H1 (cell line): ENCODE measurements around the gene PRKCH. TPM values are rescaled to one million over a fixed set of nuclear protein-coding genes. Genes with fewer than 3 reads are reported as not detected.

ENCODE experiments used
- CTCF ChIA-PET: fragments of 300-600 bp; sonication (Branson Sonifier 250); formaldehyde crosslinking; loops from one replicate; lab custom pipeline; 2021; ENCODE audit not compliant: partially characterized antibody; lab: Charles Lee
- POLR2A ChIA-PET: fragments of 300-600 bp; sonication (Branson Sonifier 250); formaldehyde crosslinking; loops from one replicate; lab custom pipeline; 2021; ENCODE audit warnings: inconsistent platforms; ENCODE audit not compliant: partially characterized antibody; lab: Charles Lee
- DNase-seq, 2 experiments: peaks; one replicate each; pipeline versions ENCODE4 v3.0.0 to v3.0.0-alpha.2; 2010 to 2022; ENCODE audit warnings: low spot score in 2 of 2, low read depth in 1 of 2, mixed read lengths in 1 of 2
- FAIRE-seq: peaks from 2 replicates; lab custom pipeline; 2011; peaks lifted over from hg19 to GRCh38; lab: Jason Lieb, UNC
- H2AFZ ChIP-seq: 2 replicates; pipeline ENCODE4 v1.8.1; 2012; ENCODE audit warnings: low read length, inconsistent platforms
- H2AK5ac ChIP-seq: 2 replicates; pipeline ENCODE4 v1.6.1; 2013; ENCODE audit warnings: low read depth, low read length
- H2BK120ac ChIP-seq: replicated peaks from 2 replicates; pipeline ENCODE3; 2013; ENCODE audit warnings: low read depth, low read length, inconsistent platforms
- H2BK12ac ChIP-seq: 2 replicates; pipeline ENCODE4 v1.6.1; 2013; ENCODE audit warnings: low read depth, low read length
- H2BK15ac ChIP-seq: 2 replicates; pipeline ENCODE4 v1.6.1; 2013; ENCODE audit warnings: low read length
- H2BK20ac ChIP-seq: 2 replicates; pipeline ENCODE4 v1.6.1; 2013; ENCODE audit warnings: low read length
- H2BK5ac ChIP-seq: 2 replicates; pipeline ENCODE4 v1.6.1; 2013; ENCODE audit warnings: low read depth, low read length
- H3K14ac ChIP-seq: 2 replicates; pipeline ENCODE4 v1.6.1; 2013; ENCODE audit warnings: inconsistent platforms; ENCODE audit not compliant: insufficient read length
- H3K18ac ChIP-seq: 2 replicates; pipeline ENCODE4 v1.6.1; 2013; ENCODE audit warnings: low read length; ENCODE audit errors: extremely low read depth
- H3K23ac ChIP-seq: 2 replicates; pipeline ENCODE4 v1.6.1; 2013; ENCODE audit warnings: inconsistent platforms; ENCODE audit not compliant: insufficient read length
- H3K23me2 ChIP-seq: 2 replicates; pipeline ENCODE4 v1.6.1; 2013; ENCODE audit warnings: low read depth, low read length
- H3K27ac ChIP-seq: 2 replicates; pipeline ENCODE4 v1.6.1; 2011; ENCODE audit warnings: low read depth, low read length, inconsistent platforms
- H3K27me3 ChIP-seq, 4 experiments: replicated peaks in 1 of 4; 1 replicate in 1 of 4; 2 replicates in 3 of 4; pipeline versions ENCODE4 v1.6.1 to v1.8.1; 2011 to 2013; ENCODE audit warnings: low read length in 3 of 4, mild to moderate bottlenecking in 3 of 4, inconsistent platforms in 2 of 4, mixed read lengths in 2 of 4, moderate library complexity in 1 of 4; ENCODE audit not compliant: control insufficient read depth in 3 of 4, insufficient read depth in 3 of 4; ENCODE audit errors: extremely low read depth in 1 of 4
- H3K36me3 ChIP-seq, 4 experiments: 2 replicates each; pipeline versions ENCODE4 v1.6.1 to v1.8.1; 2011 to 2013; ENCODE audit warnings: mild to moderate bottlenecking in 4 of 4, low read length in 3 of 4, moderate library complexity in 2 of 4, control low read depth in 1 of 4, inconsistent platforms in 1 of 4; ENCODE audit not compliant: insufficient read depth in 4 of 4, control insufficient read depth in 2 of 4
- H3K4ac ChIP-seq: replicated peaks from 2 replicates; pipeline ENCODE3; 2013; ENCODE audit warnings: low read length, low read depth, mixed read lengths, inconsistent platforms; ENCODE audit not compliant: insufficient read length
- H3K4me1 ChIP-seq, 4 experiments: replicated peaks in 1 of 4; 1 replicate in 1 of 4; 2 replicates in 3 of 4; pipeline versions ENCODE4 v1.6.1 to v1.8.1; 2011 to 2013; ENCODE audit warnings: low read length in 3 of 4, inconsistent platforms in 2 of 4, mixed read lengths in 1 of 4; ENCODE audit not compliant: insufficient read depth in 4 of 4, control insufficient read depth in 3 of 4
- H3K4me2 ChIP-seq, 2 experiments: 2 replicates each; pipeline versions ENCODE4 v1.6.1 to v1.8.1; 2011 to 2013; ENCODE audit warnings: low read depth in 2 of 2, low read length in 2 of 2, control low read depth in 1 of 2, inconsistent platforms in 1 of 2, mild to moderate bottlenecking in 1 of 2; ENCODE audit not compliant: insufficient read depth in 1 of 2
- H3K4me3 ChIP-seq, 4 experiments: fragments of 200-600, 300-600 bp in 1 of 4; sonication (generic), shearing (Covaris generic), sonication (Bioruptor Twin) in 1 of 4; 2 replicates each; pipeline versions ENCODE4 v1.5.1 to v1.8.1; 2011 to 2016; ENCODE audit warnings: low read length in 4 of 4, low read depth in 3 of 4, control low read depth in 2 of 4, inconsistent platforms in 2 of 4, mild to moderate bottlenecking in 2 of 4, mixed read lengths in 1 of 4, moderate library complexity in 1 of 4; ENCODE audit not compliant: insufficient read depth in 2 of 4; ENCODE audit errors: extremely low read depth in 1 of 4
- H3K56ac ChIP-seq: replicated peaks from 2 replicates; pipeline ENCODE3; 2013; ENCODE audit warnings: low read depth, mild to moderate bottlenecking, mixed read lengths, low read length, inconsistent platforms; ENCODE audit not compliant: insufficient read length
- H3K79me1 ChIP-seq: 2 replicates; pipeline ENCODE4 v1.6.1; 2013; ENCODE audit warnings: low read depth, low read length, control low read depth
- H3K79me2 ChIP-seq, 2 experiments: 2 replicates each; pipeline versions ENCODE4 v1.6.1 to v1.8.1; 2012 to 2013; ENCODE audit warnings: low read length in 2 of 2, mild to moderate bottlenecking in 2 of 2, inconsistent platforms in 1 of 2; ENCODE audit not compliant: insufficient read depth in 2 of 2, control insufficient read depth in 1 of 2
- H3K9ac ChIP-seq, 4 experiments: replicated peaks in 1 of 4; 1 replicate in 1 of 4; 2 replicates in 3 of 4; pipeline versions ENCODE4 v1.6.1 to v1.8.1; 2011 to 2013; ENCODE audit warnings: low read depth in 3 of 4, low read length in 3 of 4, control low read depth in 2 of 4, mild to moderate bottlenecking in 2 of 4, moderate library complexity in 2 of 4, inconsistent platforms in 1 of 4; ENCODE audit errors: extremely low read depth in 1 of 4
- H3K9me3 ChIP-seq, 2 experiments: 2 replicates each; pipeline versions ENCODE4 v1.6.1 to v1.8.1; 2012 to 2013; ENCODE audit warnings: mild to moderate bottlenecking in 2 of 2, moderate library complexity in 2 of 2, control low read depth in 1 of 2, inconsistent platforms in 1 of 2, low read depth in 1 of 2, low read length in 1 of 2, mixed read lengths in 1 of 2; ENCODE audit not compliant: insufficient read depth in 2 of 2
- H4K20me1 ChIP-seq, 2 experiments: replicated peaks in 1 of 2; 2 replicates each; pipeline versions ENCODE3 to v1.8.1; 2011 to 2013; ENCODE audit warnings: inconsistent platforms in 2 of 2, low read length in 2 of 2, mild to moderate bottlenecking in 1 of 2; ENCODE audit not compliant: insufficient read depth in 2 of 2, control insufficient read depth in 1 of 2
- H4K5ac ChIP-seq: 2 replicates; pipeline ENCODE4 v1.6.1; 2013; ENCODE audit warnings: low read length, low read depth, mixed read lengths, inconsistent platforms; ENCODE audit not compliant: insufficient read length
- H4K8ac ChIP-seq: 2 replicates; pipeline ENCODE4 v1.8.0; 2013; ENCODE audit warnings: mild to moderate bottlenecking, moderate library complexity, low read length, inconsistent platforms; ENCODE audit not compliant: insufficient read depth; ENCODE audit errors: extremely low read depth
- H4K91ac ChIP-seq: replicated peaks from 2 replicates; pipeline ENCODE3; 2013; ENCODE audit warnings: low read length, mixed read lengths, inconsistent platforms; ENCODE audit not compliant: insufficient read length
- BRCA1 ChIP-seq: IDR thresholded peaks from 2 replicates; pipeline ENCODE4 v1.6.1; 2012; ENCODE audit warnings: low read depth, low read length, improper control_type of control experiment
- CTBP2 ChIP-seq: IDR thresholded peaks from 2 replicates; pipeline ENCODE4 v1.7.0; 2011; ENCODE audit warnings: borderline replicate concordance, mild to moderate bottlenecking, moderate library complexity, mixed read lengths, low read length; ENCODE audit not compliant: insufficient read depth, insufficient read length
- EP300 ChIP-seq, 2 experiments: IDR thresholded peaks; 1 replicate in 1 of 2; 2 replicates in 1 of 2; pipeline ENCODE4 v1.6.1; 2011 to 2012; ENCODE audit warnings: low read depth in 2 of 2, low read length in 2 of 2, mild to moderate bottlenecking in 2 of 2, borderline replicate concordance in 1 of 2, inconsistent platforms in 1 of 2, moderate library complexity in 1 of 2
- WGBS, 2 experiments: shearing (Covaris generic) in 1 of 2; methylation state at CpG; one replicate each; pipeline versions ENCODE4 v1.1.6 to v1.1.7; 2013 to 2015; ENCODE audit warnings: low lambda C conversion rate in 2 of 2, mixed read lengths in 2 of 2, inconsistent platforms in 1 of 2, low coverage in 1 of 2, missing lambda C conversion rate in 1 of 2; ENCODE audit not compliant: insufficient replicate concordance in 2 of 2, insufficient coverage in 1 of 2, insufficient read length in 1 of 2; ENCODE audit errors: extremely low coverage in 1 of 2, missing lambda C conversion rate in 1 of 2; 5-methylcytosine and 5-hydroxymethylcytosine counted together
- polyA plus RNA-seq, 7 experiments: library from polyadenylated mRNA; depleted of rRNA in 3 of 7; stranded (reverse) in 5 of 7; unstranded in 2 of 7; fragments of >200 nt in 5 of 7; fragments of 200-250 nt in 2 of 7; gene quantifications; 1 replicate in 5 of 7; 2 replicates in 1 of 7; 4 replicates in 1 of 7; pipeline versions ENCODE4 v1.2.1 to v1.2.3, GENCODE V29; 2011 to 2013; ENCODE audit warnings: missing spikeins in 2 of 7, mixed read lengths in 2 of 7
- total RNA-seq: library from RNA; stranded (reverse); fragmentation: NEBNext Ultra II Directional; extraction: Animal tissue kit (Norgen Biotek cat#: 25700); gene quantifications from 2 replicates; pipeline ENCODE4 v1.2.1, GENCODE V29; 2021
- TF ChIP-seq, protein P1 (sequence below): IDR thresholded peaks from 2 replicates; pipeline ENCODE4 v1.6.1; 2012; ENCODE audit warnings: inconsistent platforms

PRKCH gene
- total and polyA plus RNA-seq, 2 of the 8 experiments (the other 6 are each of a cell fraction or from before 2014, with no cell fraction given) = 6.4 to 7.0 TPM

DNA sequence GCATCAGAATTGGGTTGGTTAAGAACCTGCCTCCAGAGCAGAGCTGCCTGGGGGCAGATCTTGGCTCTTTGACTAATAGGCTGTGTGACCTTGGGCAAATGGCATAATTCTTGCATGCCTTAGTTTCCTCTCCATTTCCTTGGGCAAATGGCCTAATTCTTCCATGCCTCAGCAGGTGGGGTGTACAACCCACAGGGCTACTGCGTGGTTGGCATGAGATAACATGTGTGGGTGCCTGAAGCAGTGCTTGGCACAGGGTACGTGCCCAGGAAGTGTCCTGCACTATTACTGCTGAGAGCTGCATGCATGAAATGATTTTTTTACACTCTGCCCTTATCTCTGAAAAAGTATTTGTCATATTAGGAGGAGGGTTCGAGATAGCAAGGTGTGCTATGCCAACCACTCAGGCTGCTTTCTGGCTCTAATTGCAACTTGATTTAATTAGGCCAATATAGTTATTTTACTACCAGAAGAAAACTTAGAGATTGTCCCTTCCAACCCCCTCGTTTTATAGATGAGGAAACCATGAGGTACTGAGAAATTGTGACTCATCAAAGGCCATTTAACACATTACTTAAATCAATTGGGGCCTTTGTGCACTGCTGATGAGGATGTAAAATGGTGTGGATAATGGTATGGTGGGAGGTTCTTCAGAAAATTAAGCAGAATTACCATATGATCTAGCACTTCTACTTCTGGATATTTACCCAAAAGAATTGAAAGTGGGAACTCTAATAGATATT lies 212.3 kb downstream of the PRKCH start:
- 89% methylated on average over 4 of the region's 4 CpGs; no CpG with 5 or more reads in 1 of the 2 experiments for WGBS, 2 experiments

More for the DNA sequence above, 212.3 kb downstream of the PRKCH start:
- H2BK12ac ChIP-seq = peak overlapping the region; percentile 90; the same call in 1 of the 2 replicates
- CTCF ChIA-PET = interaction anchor here (0.7 to 1.0 kb wide), 4 partner anchors 9 to 40 kb away, joined by 3 read pairs; no protein-coding TSS in a partner anchor
- POLR2A ChIA-PET = no interaction called here
- no peak overlapping the region for H4K91ac ChIP-seq
- H3K14ac ChIP-seq = no peak overlapping the region
- H3K36me3 ChIP-seq = no peaks in the 10 kb centered on the region
- no peak overlapping the region for H3K4me3 ChIP-seq
- H2BK120ac ChIP-seq = no peak overlapping the region
- no peaks in the 10 kb centered on the region for H3K9me3 ChIP-seq
- no peak overlapping the region for H3K56ac ChIP-seq
- H3K18ac ChIP-seq = no peak overlapping the region
- H3K27ac ChIP-seq = no peak overlapping the region
- H3K79me1 ChIP-seq = no peaks in the 10 kb centered on the region
- no peak overlapping the region for H2BK5ac ChIP-seq
- H3K4me2 ChIP-seq = no peak overlapping the region
- H3K23me2 ChIP-seq = no peaks in the 10 kb centered on the region
- H2BK20ac ChIP-seq = no peak overlapping the region
- no peaks in the 10 kb centered on the region for H4K20me1 ChIP-seq
- H3K79me2 ChIP-seq = no peaks in the 10 kb centered on the region
- DNase-seq = no peak
- H3K4me1 ChIP-seq = peaks cover 5 to 12% (median 10%) of the 10 kb centered on the region in 4 experiments; a peak in 5 of 7 replicates
- 0 out of 2 replicates have a peak overlapping the region, but pooled peaks have one; percentile 34 for H2BK15ac ChIP-seq
- no peak for TF ChIP-seq BRCA1
- TF ChIP-seq, protein P1, sequence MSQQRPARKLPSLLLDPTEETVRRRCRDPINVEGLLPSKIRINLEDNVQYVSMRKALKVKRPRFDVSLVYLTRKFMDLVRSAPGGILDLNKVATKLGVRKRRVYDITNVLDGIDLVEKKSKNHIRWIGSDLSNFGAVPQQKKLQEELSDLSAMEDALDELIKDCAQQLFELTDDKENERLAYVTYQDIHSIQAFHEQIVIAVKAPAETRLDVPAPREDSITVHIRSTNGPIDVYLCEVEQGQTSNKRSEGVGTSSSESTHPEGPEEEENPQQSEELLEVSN = no peak
- no peak for TF ChIP-seq CTBP2
- no peak for TF ChIP-seq EP300 (IDR thresholded peaks at IDR 0.05; ENCODE audit: borderline replicate concordance in 1 of 2, low read depth in 2 of 2, low read length in 2 of 2)
- TF ChIP-seq, all 59 proteins: peak for 0
- H2AFZ ChIP-seq = no peak overlapping the region
- H4K8ac ChIP-seq = no peak overlapping the region
- H3K9ac ChIP-seq = no peak overlapping the region; a peak in 2 of 7 replicates
- peak overlapping the region; percentile 45; the same call in 1 of the 2 replicates for H2AK5ac ChIP-seq
- no peak overlapping the region for H4K5ac ChIP-seq
- H3K27me3 ChIP-seq = no peaks in the 10 kb centered on the region
- H3K4ac ChIP-seq = no peak overlapping the region
- H3K23ac ChIP-seq = no peak overlapping the region
- FAIRE-seq = no peak
